GM12878 (cell line): ENCODE data around the gene SFT2D3. TPM values are rescaled to one million over a fixed set of nuclear protein-coding genes. Genes with fewer than 3 reads are reported as not detected.

Experiments
- ATAC-seq: fragments of 200-7000 bp; cut with Tn5 transposase; 3 replicates; pipeline ENCODE4 v1.9.1; 2020; ENCODE audit warnings: mild to moderate bottlenecking, moderate library complexity
- BruUV-seq: library from RNA; stranded (reverse); fragments of 400-500 nt; replicated peaks from 2 replicates; lab custom pipeline; 2021; lab: Mats Ljungman, UMichigan
- CTCF ChIA-PET: fragments of 300-600 bp; sonication (Branson Sonifier 250); formaldehyde crosslinking; extraction: SDS; loops from one replicate; lab custom pipeline; 2021; ENCODE audit warnings: inconsistent platforms; lab: Yijun Ruan, JAX
- POLR2A ChIA-PET: fragments of 350-600 bp; formaldehyde crosslinking; extraction: SDS; loops from one replicate; lab custom pipeline; 2021; ENCODE audit warnings: inconsistent platforms; lab: Charles Lee
- RAD21 ChIA-PET: fragments of 300-600 bp; sonication (Branson Sonifier 250); formaldehyde crosslinking; loops from one replicate; lab custom pipeline; 2023; ENCODE audit warnings: antibody characterized with exemption; ENCODE audit not compliant: unreplicated experiment; lab: Charles Lee
- SMC1A ChIA-PET: fragments of 300-600 bp; sonication (Branson Sonifier 250); formaldehyde crosslinking; loops from one replicate; lab custom pipeline; 2023; ENCODE audit not compliant: unreplicated experiment, uncharacterized antibody; lab: Charles Lee
- DNase-seq: peaks from one replicate; pipeline ENCODE4 v3.0.0-alpha.2; 2011; ENCODE audit warnings: low read depth, low spot score
- FAIRE-seq: peaks from 3 replicates; lab custom pipeline; 2011; peaks lifted over from hg19 to GRCh38; lab: Jason Lieb, UNC
- H2AFZ ChIP-seq: 2 replicates; pipeline ENCODE4 v1.6.0; 2011; ENCODE audit warnings: low read depth, low read length, control low read depth; ENCODE audit not compliant: control insufficient read depth
- H3K27ac ChIP-seq: 2 replicates; pipeline ENCODE4 v1.5.1; 2011; ENCODE audit warnings: control low read depth; ENCODE audit not compliant: control insufficient read depth, insufficient read depth
- H3K27me3 ChIP-seq, 2 experiments: replicated peaks in 1 of 2; 2 replicates each; pipeline versions ENCODE4 v1.6.0 to v1.6.1; 2011; ENCODE audit warnings: low read length in 1 of 2; ENCODE audit not compliant: control insufficient read depth in 2 of 2, insufficient read depth in 2 of 2
- H3K36me3 ChIP-seq, 2 experiments: 2 replicates each; pipeline ENCODE4 v1.5.1; 2011; ENCODE audit warnings: low read length in 1 of 2; ENCODE audit not compliant: control insufficient read depth in 2 of 2, insufficient read depth in 2 of 2
- H3K4me1 ChIP-seq: 2 replicates; pipeline ENCODE4 v1.6.1; 2011; ENCODE audit warnings: mild to moderate bottlenecking, low read length, moderate library complexity, mixed read lengths; ENCODE audit not compliant: control insufficient read depth, insufficient read depth
- H3K4me2 ChIP-seq: 2 replicates; pipeline ENCODE4 v1.6.0; 2011; ENCODE audit warnings: control low read depth; ENCODE audit not compliant: control insufficient read depth, insufficient read depth
- H3K4me3 ChIP-seq: fragments of 200-600 bp; sonication (generic); 2 replicates; pipeline ENCODE4 v1.5.1; 2016
- H3K79me2 ChIP-seq: 2 replicates; pipeline ENCODE4 v1.6.0; 2011; ENCODE audit warnings: low read length; ENCODE audit not compliant: control insufficient read depth, insufficient read depth
- H3K9ac ChIP-seq: 2 replicates; pipeline ENCODE4 v1.8.0; 2011; ENCODE audit warnings: low read length, control low read depth, mixed read lengths; ENCODE audit not compliant: control insufficient read depth, insufficient read depth
- H3K9me3 ChIP-seq: replicated peaks from 3 replicates; pipeline ENCODE4 v1.5.1; 2011; ENCODE audit warnings: mild to moderate bottlenecking, low read length; ENCODE audit not compliant: control insufficient read depth, insufficient read depth
- H4K20me1 ChIP-seq: 2 replicates; pipeline ENCODE4 v1.6.0; 2011; ENCODE audit not compliant: control insufficient read depth, insufficient read depth
- CEBPB ChIP-seq, 2 experiments: fragments of 150-350 bp in 1 of 2; IDR thresholded peaks; 2 replicates each; pipeline ENCODE4 v1.6.1; 2012 to 2014; ENCODE audit warnings: low read depth in 2 of 2, low read length in 2 of 2, borderline replicate concordance in 1 of 2, inconsistent platforms in 1 of 2
- KLF5 ChIP-seq: fragments of 450-650 bp; IDR thresholded peaks from 2 replicates; pipeline ENCODE4 v1.6.1; 2014; ENCODE audit warnings: mild to moderate bottlenecking; ENCODE audit not compliant: partially characterized antibody
- MEF2B ChIP-seq: fragments of 450-650 bp; IDR thresholded peaks from 2 replicates; pipeline ENCODE4 v1.6.1; 2018; ENCODE audit warnings: mild to moderate bottlenecking, moderate library complexity; ENCODE audit not compliant: partially characterized antibody, poor library complexity, severe bottlenecking
- SMC3 ChIP-seq: IDR thresholded peaks from 2 replicates; pipeline ENCODE4 v1.6.1; 2011; ENCODE audit warnings: low read length, improper control_type of control experiment, borderline replicate concordance
- SUZ12 ChIP-seq: fragments of 200-600 bp; sonication (generic); IDR thresholded peaks from one replicate; pipeline ENCODE4 v1.6.1; 2018; ENCODE audit warnings: antibody characterized with exemption, mild to moderate bottlenecking; ENCODE audit not compliant: unreplicated experiment
- ZSCAN29 ChIP-seq: fragments of 450-650 bp; IDR thresholded peaks from 2 replicates; pipeline ENCODE4 v1.6.1; 2017; ENCODE audit warnings: mild to moderate bottlenecking, moderate library complexity
- WGBS: methylation state at CpG from one replicate; pipeline ENCODE4 v1.1.6; 2016; ENCODE audit warnings: low lambda C conversion rate; ENCODE audit not compliant: insufficient replicate concordance, insufficient coverage; ENCODE audit errors: missing lambda C conversion rate; 5-methylcytosine and 5-hydroxymethylcytosine counted together
- in situ Hi-C: fragments of 300-500 bp; cut with MboI; formaldehyde crosslinking; loops from 9 replicates; pipeline ENCODE4 v1.14.3; 2018; ENCODE audit warnings: mixed read lengths
- intact Hi-C: fragments of 100-400 bp; cut with micrococcal nuclease; formaldehyde crosslinking; loops from one replicate; pipeline ENCODE4 v1.14.2; 2022; ENCODE audit not compliant: unreplicated experiment
- polyA plus RNA-seq, 11 experiments: library from polyadenylated mRNA; depleted of rRNA in 4 of 11; unstranded in 6 of 11; stranded (reverse) in 5 of 11; fragments of >200 nt; fragmentation: Nextera tagmentation in 4 of 11; fragmentation: Illumina TruSeq in 1 of 11; extraction: Ambion mirVana in 4 of 11; extraction: Trizol in 1 of 11; gene quantifications; 1 replicate in 1 of 11; 2 replicates in 10 of 11; pipeline versions ENCODE4 v1.2.1 to v1.2.3, GENCODE V29; 2011 to 2016; ENCODE audit warnings: inconsistent platforms in 2 of 11, missing spikeins in 2 of 11, low read depth in 1 of 11
- total RNA-seq, 4 experiments: library from RNA; depleted of rRNA in 3 of 4; stranded (reverse); fragments of >200 nt in 3 of 4; fragmentation: Illumina TruSeq in 1 of 4; extraction: Trizol in 1 of 4; gene quantifications; 2 replicates each; pipeline versions ENCODE4 v1.2.1 to v1.2.3, GENCODE V29; 2013 to 2021

SFT2D3 gene
- total and polyA plus RNA-seq, 10 of the 15 experiments (the other 5 are each of a cell fraction or from before 2014, with no cell fraction given), result 4.2 to 8.4 (median 6.6) TPM; not detected in 4

GRCh38 chr2:127671557-127672302, 29.6 kb upstream of the SFT2D3 start:
- 38% methylated on average over 14 of the region's 14 CpGs for WGBS
- FAIRE-seq (no peak), DNase-seq (no peak), ATAC-seq (no peak)
- no peak overlapping the region for H3K4me2 ChIP-seq
- no peaks in the 10 kb centered on the region for H3K36me3 ChIP-seq
- no peak overlapping the region for H3K9ac ChIP-seq
- TF ChIP-seq CEBPB (IDR thresholded peaks at IDR 0.05; ENCODE audit: borderline replicate concordance in 1 of 2, low read depth in 2 of 2, low read length in 2 of 2), result no peak
- TF ChIP-seq SMC3, result no peak
- SMC1A ChIA-PET, result no interaction called here
- no peaks in the 10 kb centered on the region for H4K20me1 ChIP-seq
- H3K27me3 ChIP-seq, result peaks cover 6 to 15% of the 10 kb centered on the region in 2 experiments
- no peak overlapping the region for H3K27ac ChIP-seq
- CTCF ChIA-PET, result no interaction called here
- intact Hi-C loops, result no loop called here
- RAD21 ChIA-PET, result interaction anchor here (0.7 kb wide), 1 partner anchor 41 kb away, joined by 3 read pairs; no protein-coding TSS in a partner anchor
- H3K79me2 ChIP-seq, result no peaks in the 10 kb centered on the region
- no peak overlapping the region for H3K4me3 ChIP-seq
- no peaks in the 10 kb centered on the region for H3K4me1 ChIP-seq
- no peak overlapping the region for H2AFZ ChIP-seq
- no peaks in the 10 kb centered on the region for H3K9me3 ChIP-seq
- no TSS peak for BruUV-seq
- in situ Hi-C loops, result no loop called here
- POLR2A ChIA-PET, result no interaction called here

GRCh38 chr2:127672341-127673224, 28.7 kb upstream of the SFT2D3 start:
- ATAC-seq (no peak; the same call in 2 of the 3 replicates), DNase-seq (no peak), FAIRE-seq (no peak)
- Histone ChIP-seq H3K27me3 (peaks cover 9 to 17% of the 10 kb centered on the region in 2 experiments), H4K20me1 (no peaks in the 10 kb centered on the region), H3K36me3 (no peaks in the 10 kb centered on the region), H3K4me1 (no peaks in the 10 kb centered on the region), H3K27ac (no peak overlapping the region), H3K9me3 (no peaks in the 10 kb centered on the region), H3K4me3 (no peak overlapping the region), H2AFZ (no peak overlapping the region), H3K9ac (no peak overlapping the region), H3K79me2 (no peaks in the 10 kb centered on the region), H3K4me2 (no peak overlapping the region)
- in situ Hi-C loops (no loop called here), intact Hi-C loops (no loop called here)
- 35% methylated on average over 20 of the region's 20 CpGs for WGBS
- ChIA-PET POLR2A (no interaction called here), RAD21 (no interaction called here), CTCF (no interaction called here), SMC1A (no interaction called here)
- no peak for TF ChIP-seq MEF2B
- TF ChIP-seq ZSCAN29, result no peak
- no peak for TF ChIP-seq SUZ12
- TF ChIP-seq KLF5, result no peak
- BruUV-seq, result no TSS peak
